GM19240 (cell line): ENCODE results near the gene CASR.
"Not testable (repeated sequence)": the region's sequence is repeated elsewhere in the genome, so short reads cannot be mapped to it uniquely, and the experiment has no call there.

Source experiments
- DNase-seq: peaks from one replicate; pipeline ENCODE4 v3.0.0; 2011; ENCODE audit warnings: low spot score; ENCODE audit not compliant: insufficient read length

The CASR gene, protein sequence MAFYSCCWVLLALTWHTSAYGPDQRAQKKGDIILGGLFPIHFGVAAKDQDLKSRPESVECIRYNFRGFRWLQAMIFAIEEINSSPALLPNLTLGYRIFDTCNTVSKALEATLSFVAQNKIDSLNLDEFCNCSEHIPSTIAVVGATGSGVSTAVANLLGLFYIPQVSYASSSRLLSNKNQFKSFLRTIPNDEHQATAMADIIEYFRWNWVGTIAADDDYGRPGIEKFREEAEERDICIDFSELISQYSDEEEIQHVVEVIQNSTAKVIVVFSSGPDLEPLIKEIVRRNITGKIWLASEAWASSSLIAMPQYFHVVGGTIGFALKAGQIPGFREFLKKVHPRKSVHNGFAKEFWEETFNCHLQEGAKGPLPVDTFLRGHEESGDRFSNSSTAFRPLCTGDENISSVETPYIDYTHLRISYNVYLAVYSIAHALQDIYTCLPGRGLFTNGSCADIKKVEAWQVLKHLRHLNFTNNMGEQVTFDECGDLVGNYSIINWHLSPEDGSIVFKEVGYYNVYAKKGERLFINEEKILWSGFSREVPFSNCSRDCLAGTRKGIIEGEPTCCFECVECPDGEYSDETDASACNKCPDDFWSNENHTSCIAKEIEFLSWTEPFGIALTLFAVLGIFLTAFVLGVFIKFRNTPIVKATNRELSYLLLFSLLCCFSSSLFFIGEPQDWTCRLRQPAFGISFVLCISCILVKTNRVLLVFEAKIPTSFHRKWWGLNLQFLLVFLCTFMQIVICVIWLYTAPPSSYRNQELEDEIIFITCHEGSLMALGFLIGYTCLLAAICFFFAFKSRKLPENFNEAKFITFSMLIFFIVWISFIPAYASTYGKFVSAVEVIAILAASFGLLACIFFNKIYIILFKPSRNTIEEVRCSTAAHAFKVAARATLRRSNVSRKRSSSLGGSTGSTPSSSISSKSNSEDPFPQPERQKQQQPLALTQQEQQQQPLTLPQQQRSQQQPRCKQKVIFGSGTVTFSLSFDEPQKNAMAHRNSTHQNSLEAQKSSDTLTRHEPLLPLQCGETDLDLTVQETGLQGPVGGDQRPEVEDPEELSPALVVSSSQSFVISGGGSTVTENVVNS

GRCh38 chr3:122183521-122183892 lies at the start of gene CASR:
Gene CASR, plus strand, starts transcription at chr3:122183668. Its CDS starts 70,522 bp downstream, at chr3:122254190.
- no peak for DNase-seq

DNA sequence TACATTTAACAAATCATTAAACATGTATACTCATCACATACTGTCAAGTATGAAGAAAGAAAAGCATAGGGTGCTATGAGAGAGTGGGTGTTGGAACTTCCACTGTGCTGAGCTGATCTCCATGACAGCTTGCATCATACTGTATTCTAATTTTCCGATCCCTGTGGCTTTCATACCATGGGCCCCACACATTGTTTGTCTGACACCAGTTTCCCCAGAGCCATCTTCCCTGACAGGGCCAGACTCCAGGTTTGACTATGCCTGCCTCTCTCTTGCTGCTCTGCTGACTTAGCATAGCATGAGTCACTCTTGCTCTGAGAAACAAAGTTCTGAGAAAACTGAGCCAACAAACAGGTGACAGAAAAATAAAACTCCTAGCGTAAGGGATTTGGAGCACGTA lies 37.0 kb upstream of the CASR start:
- DNase-seq, result peak; percentile 23

DNA sequence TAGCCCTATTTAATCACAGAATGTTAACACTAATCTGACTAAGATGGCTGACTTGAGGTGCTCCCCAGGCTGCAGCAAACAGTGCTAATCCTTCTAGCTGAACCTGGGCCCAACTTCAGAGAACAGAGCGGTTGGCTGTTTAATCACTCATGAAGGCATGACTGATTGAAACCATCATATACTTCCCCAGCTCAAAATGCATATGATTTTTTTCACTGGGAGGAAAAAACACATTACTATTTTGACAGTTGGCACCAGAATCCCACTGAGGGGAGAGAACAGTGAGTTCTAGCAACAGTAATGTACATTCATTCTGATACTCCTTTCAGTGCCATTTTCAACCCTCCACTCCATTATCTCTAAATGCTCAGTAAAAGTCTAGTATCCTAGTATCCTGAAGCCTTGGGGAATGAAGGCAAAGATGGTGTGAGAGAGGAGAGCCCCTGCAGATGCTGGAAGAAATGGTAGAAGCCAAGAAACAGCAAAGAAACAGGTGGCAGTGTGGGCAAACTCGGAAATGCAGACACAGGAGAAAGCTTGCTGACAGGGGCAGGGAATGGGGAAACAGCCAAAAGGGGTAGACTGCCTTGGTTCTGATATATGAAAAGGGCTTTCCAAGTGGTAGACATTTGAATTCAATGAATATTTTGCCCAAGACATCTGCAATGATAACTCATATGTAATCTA lies 34.4 kb upstream of the CASR start:
- DNase-seq, result no peak

GRCh38 chr3:122151480-122151879 lies 32.0 kb upstream of the CASR start:
- no peak for DNase-seq

DNA sequence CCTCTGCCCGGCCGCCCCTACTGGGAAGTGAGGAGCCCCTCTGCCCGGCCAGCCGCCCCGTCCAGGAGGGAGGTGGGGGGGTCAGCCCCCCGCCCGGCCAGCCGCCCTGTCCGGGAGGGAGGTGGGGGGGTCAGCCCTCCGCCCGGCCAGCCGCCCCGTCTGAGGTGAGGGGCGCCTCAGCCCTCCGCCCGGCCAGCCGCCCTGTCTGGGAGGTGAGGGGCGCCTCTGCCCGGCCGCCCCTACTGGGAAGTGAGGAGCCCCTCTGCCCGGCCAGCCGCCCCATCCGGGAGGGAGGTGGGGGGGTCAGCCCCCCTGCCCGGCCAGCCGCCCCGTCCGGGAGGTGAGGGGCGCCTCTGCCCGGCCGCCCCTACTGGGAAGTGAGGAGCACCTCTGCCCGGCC lies 18.5 kb upstream of the CASR start:
- DNase-seq, result not testable (repeated sequence)

DNA sequence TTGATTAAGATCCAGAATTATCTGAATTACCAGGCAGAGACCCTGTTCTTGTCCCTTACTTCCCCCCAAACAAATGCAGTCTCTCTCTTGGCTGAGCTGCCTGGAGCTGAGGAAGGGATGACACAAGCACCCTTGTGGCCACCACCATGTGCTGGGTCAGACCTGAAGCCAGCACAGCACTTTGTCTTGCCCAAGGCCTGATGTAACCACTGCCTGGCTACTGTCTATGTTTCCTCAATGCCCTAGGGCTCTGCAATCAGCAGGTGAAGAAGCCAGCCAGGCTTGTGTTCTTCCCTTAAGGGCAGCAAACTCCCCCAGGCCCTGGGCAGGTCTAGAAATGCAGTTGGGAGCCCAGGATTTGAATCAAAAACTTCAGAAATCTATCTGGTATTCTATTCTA lies 15.8 kb upstream of the CASR start:
- no peak for DNase-seq

- DNase-seq, result no peak
These were observed 15.4 kb upstream of the CASR start for GRCh38 chr3:122168044-122168443.

DNA sequence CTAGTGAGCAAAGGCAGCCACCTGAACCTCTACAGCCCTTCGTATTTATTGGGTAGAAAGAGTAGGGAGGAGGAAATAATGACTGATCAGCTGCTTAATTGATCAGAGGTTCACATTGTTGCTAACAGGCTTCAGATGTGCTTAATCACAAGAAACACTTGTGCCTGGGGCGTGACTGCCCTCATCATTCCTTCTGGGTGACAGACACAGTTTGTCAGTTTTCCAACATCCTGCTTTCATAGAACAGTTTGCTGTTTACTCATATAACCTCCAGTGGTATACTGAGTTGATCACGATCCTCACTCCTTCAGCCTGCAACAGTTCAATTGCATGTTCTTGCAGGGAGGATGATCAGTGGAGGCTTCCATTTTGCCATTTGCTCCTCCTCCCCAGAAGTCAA lies 13.6 kb upstream of the CASR start:
- DNase-seq, result no peak

DNA sequence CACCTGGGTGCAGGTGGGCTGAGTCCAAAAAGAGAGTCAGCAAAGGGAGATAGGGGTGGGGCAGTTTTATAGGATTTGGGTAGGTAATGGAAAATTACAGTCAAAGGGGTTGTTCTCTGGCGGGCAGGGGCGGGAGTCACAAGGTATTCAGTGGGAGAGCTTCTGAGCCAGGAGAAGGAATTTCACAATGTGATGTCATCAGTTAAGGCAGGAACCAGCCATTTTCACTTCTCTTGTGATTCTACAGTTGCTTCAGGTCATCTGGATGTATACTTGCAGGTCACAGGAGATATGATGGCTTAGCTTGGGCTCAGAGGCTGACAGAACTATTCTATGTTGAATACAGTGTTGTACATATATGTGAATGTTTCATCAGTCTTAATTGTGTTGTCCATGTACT lies 12.1 kb upstream of the CASR start:
- not testable (repeated sequence) for DNase-seq

DNA sequence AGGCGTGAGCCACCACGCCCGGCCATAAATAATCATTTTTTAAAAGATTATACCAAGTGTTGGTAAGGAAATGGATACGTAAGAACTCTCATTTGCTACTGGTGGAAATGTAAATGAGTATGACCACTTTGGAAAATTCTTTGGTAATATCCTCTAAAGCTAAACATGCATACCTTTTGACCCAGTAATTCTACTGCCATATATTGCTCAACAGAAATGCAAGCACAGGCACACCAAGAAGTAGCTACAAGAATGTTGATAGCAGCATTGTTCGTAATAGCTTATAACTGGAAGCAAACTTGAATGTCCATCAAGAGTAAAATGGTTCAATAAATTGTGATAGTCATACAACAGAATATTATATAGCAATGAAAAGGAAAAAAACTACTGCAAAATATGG lies 4.8 kb upstream of the CASR start:
- DNase-seq, result no peak

DNA sequence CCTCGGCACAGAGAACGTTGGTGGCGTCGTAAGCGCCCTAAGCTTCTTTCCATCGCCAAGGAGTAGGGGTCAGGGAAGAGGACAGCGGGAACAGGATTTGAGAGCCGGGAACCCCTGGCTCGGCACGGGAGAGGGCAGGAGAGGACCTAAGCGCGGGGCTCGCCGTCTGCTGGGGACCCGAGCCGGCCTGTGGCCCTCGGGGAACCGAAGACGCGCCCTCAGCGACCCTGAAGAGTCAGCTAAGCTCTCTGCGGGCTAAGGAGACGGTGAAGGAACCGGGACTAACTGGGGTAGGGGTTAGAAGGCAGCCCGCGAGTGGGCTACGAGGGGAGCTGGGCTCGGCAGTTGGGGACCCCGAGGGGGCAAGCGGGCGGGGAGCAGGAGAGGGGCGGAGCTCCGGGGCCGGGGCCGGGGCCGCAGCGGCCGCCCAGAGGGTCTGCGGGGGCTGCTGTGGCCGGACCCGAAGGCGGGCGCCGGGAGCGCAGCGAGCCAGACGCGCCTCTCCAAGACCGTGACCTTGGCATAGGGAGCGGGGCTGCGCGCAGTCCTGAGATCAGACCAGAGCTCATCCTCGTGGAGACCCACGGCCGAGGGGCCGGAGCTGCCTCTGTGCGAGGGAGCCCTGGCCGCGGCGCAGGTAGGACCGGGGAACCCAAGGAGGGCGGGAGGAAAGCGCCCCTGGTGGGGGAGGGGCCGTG lies 574 bp downstream of the CASR start:
- no peak for DNase-seq

GRCh38 chr3:122184591-122184929 lies 1.1 kb downstream of the CASR start:
- no peak for DNase-seq

GRCh38 chr3:122186372-122186771 lies 2.9 kb downstream of the CASR start:
- no peak for DNase-seq

DNA sequence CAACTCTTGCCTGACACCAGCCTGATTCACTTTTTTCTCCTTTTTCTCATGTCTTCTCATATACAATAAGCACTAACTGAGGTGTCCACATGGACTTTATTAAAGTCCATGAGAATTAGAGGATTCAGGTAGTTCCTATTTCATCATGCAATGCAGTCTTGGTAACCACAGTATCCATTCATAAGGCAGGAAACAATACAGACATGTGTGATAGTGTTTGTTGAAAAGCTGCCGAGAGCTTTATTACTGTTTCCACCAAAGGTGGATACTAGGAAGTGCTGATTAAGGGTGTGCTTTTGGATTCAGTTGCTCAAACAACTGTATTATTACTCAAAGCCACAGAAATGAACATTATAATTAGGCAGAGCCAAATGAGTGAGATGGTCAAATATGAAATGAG lies 5.3 kb downstream of the CASR start:
- no peak for DNase-seq

- no peak for DNase-seq
These were observed 5.9 kb downstream of the CASR start for GRCh38 chr3:122189357-122189756.

- no peak for DNase-seq
These were observed 7.1 kb downstream of the CASR start for GRCh38 chr3:122190525-122190924.

GRCh38 chr3:122198966-122199365 lies 15.5 kb downstream of the CASR start:
- DNase-seq, result no peak

DNA sequence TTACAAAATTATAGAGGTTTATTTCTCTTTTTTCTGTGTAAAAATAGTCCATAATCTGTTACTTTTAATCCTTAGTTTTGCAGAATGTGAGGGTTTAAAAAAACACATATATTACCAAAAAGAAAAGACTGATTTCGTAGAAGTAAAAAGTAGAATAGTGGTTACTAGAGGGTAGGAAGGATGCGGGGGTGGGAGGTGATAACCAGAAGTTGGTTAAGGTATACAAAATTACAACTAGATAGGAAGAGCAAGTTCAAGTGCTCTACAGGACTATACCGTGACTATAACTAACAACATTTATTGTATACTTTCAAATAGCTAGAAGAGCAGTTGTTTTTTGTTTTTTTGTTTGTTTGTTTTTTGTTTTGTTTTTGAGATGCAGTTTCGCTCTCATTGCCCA lies 16.1 kb downstream of the CASR start:
- no peak for DNase-seq

GRCh38 chr3:122200661-122201060 lies 17.2 kb downstream of the CASR start:
- DNase-seq, result no peak

- not testable (repeated sequence) for DNase-seq
These were observed 18.0 kb downstream of the CASR start for GRCh38 chr3:122201476-122201875.

DNA sequence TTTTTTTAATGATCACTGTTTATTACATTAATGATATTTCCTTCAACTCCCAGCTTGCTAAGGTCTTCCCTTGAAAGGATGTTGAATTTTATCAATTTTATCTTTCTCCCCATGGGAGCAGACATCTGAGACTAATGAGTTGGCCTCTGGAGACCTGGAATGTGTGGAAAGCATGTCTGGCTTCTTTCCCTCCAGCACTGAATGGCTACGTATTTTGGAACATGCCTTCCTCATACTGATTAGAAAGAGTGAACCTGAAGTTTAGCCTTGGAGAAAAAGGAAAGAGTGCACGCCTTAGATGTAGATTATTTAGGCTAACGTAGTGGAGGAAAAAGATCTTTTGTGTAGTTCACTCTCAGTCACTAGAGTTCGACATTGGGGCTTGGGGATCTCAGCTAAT lies 25.1 kb downstream of the CASR start:
- DNase-seq, result no peak
